Endothelial cell (in vitro differentiated cells): ENCODE data around the gene RPP25L. TPM values are rescaled to one million over a fixed set of nuclear protein-coding genes. Genes with fewer than 3 reads are reported as not detected.

ENCODE experiments used
- DNase-seq: peaks from one replicate; pipeline ENCODE4 v3.0.0; 2021; ENCODE audit warnings: low spot score
- H3K27ac Mint-ChIP-seq: one replicate; pipeline ENCODE4 v1.8.0; 2021; ENCODE audit warnings: mixed read lengths, inconsistent platforms; ENCODE audit not compliant: unreplicated experiment
- H3K27me3 Mint-ChIP-seq: one replicate; pipeline ENCODE4 v1.8.0; 2021; ENCODE audit warnings: mild to moderate bottlenecking, moderate library complexity, mixed read lengths, inconsistent platforms; ENCODE audit not compliant: unreplicated experiment
- H3K36me3 Mint-ChIP-seq: one replicate; pipeline ENCODE4 v1.8.0; 2021; ENCODE audit warnings: mild to moderate bottlenecking, low read depth, mixed read lengths, inconsistent platforms; ENCODE audit not compliant: unreplicated experiment
- H3K4me1 Mint-ChIP-seq: one replicate; pipeline ENCODE4 v1.8.0; 2021; ENCODE audit warnings: mild to moderate bottlenecking, mixed read lengths, inconsistent platforms; ENCODE audit not compliant: unreplicated experiment
- H3K4me3 Mint-ChIP-seq: one replicate; pipeline ENCODE4 v1.8.0; 2021; ENCODE audit warnings: mild to moderate bottlenecking, mixed read lengths, inconsistent platforms; ENCODE audit not compliant: unreplicated experiment
- H3K9me3 Mint-ChIP-seq: one replicate; pipeline ENCODE4 v1.8.0; 2021; ENCODE audit warnings: mixed read lengths, inconsistent platforms; ENCODE audit not compliant: unreplicated experiment
- total RNA-seq: library from RNA; stranded (reverse); fragmentation: NEBNext Ultra II Directional; extraction: Animal tissue kit (Norgen Biotek cat#: 25700); gene quantifications from one replicate; pipeline ENCODE4 v1.2.1, GENCODE V29; 2021; ENCODE audit not compliant: unreplicated experiment
- TF ChIP-seq, protein P1 (sequence below): fragments of 200-600 bp; sonication (generic); IDR thresholded peaks from one replicate; pipeline ENCODE4 v1.5.0; 2021; ENCODE audit warnings: antibody characterized with exemption; ENCODE audit not compliant: unreplicated experiment

Gene RPP25L
- total RNA-seq, 1 donor from 2014 or later, result 12.9 TPM

- TF ChIP-seq, protein P1, sequence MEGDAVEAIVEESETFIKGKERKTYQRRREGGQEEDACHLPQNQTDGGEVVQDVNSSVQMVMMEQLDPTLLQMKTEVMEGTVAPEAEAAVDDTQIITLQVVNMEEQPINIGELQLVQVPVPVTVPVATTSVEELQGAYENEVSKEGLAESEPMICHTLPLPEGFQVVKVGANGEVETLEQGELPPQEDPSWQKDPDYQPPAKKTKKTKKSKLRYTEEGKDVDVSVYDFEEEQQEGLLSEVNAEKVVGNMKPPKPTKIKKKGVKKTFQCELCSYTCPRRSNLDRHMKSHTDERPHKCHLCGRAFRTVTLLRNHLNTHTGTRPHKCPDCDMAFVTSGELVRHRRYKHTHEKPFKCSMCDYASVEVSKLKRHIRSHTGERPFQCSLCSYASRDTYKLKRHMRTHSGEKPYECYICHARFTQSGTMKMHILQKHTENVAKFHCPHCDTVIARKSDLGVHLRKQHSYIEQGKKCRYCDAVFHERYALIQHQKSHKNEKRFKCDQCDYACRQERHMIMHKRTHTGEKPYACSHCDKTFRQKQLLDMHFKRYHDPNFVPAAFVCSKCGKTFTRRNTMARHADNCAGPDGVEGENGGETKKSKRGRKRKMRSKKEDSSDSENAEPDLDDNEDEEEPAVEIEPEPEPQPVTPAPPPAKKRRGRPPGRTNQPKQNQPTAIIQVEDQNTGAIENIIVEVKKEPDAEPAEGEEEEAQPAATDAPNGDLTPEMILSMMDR, result no peak
- Mint-ChIP-seq H3K9me3 (no peaks in the 10 kb centered on the region), H3K4me1 (peaks cover 46% of the 10 kb centered on the region), H3K27ac (no peak overlapping the region), H3K4me3 (peak overlapping the region; percentile 27), H3K27me3 (peaks cover 25% of the 10 kb centered on the region), H3K36me3 (no peaks in the 10 kb centered on the region)
- DNase-seq, result no peak
These were observed 32.6 kb downstream of the RPP25L start for GRCh38 chr9:34579104-34579807.

GRCh38 chr9:34578241-34579103 lies 33.4 kb downstream of the RPP25L start:
- H3K27me3 Mint-ChIP-seq, result peaks cover 25% of the 10 kb centered on the region

GRCh38 chr9:34577400-34578240 lies 34.3 kb downstream of the RPP25L start:
- peaks cover 22% of the 10 kb centered on the region for H3K27me3 Mint-ChIP-seq
- TF ChIP-seq, protein P1, result no peak
- DNase-seq, result no peak
- H3K36me3 Mint-ChIP-seq, result no peaks in the 10 kb centered on the region
- H3K4me1 Mint-ChIP-seq, result peaks cover 46% of the 10 kb centered on the region
- no peaks in the 10 kb centered on the region for H3K9me3 Mint-ChIP-seq
- H3K27ac Mint-ChIP-seq, result no peak overlapping the region
- peak overlapping the region; percentile 65 for H3K4me3 Mint-ChIP-seq

More at GRCh38 chr9:34578241-34579103, 33.4 kb downstream of the RPP25L start:
- Mint-ChIP-seq H3K9me3 (no peaks in the 10 kb centered on the region), H3K4me1 (peaks cover 46% of the 10 kb centered on the region), H3K36me3 (no peaks in the 10 kb centered on the region), H3K27ac (no peak overlapping the region), H3K4me3 (peak overlapping the region; percentile 69)
- TF ChIP-seq, protein P1, result no peak
- DNase-seq, result peak; percentile 45

- Mint-ChIP-seq H3K27ac (no peak overlapping the region), H3K27me3 (peaks cover 24% of the 10 kb centered on the region), H3K4me1 (peaks cover 46% of the 10 kb centered on the region), H3K9me3 (no peaks in the 10 kb centered on the region), H3K36me3 (no peaks in the 10 kb centered on the region), H3K4me3 (peak overlapping the region; percentile 65)
- TF ChIP-seq, protein P1, result no peak
- peak; percentile 41 for DNase-seq
These were observed 35.1 kb downstream of the RPP25L start for GRCh38 chr9:34576597-34577399.
